Measurements from ENCODE around the gene CCR7.

Gene CCR7

GRCh38 chr17:40560592-40561293 lies 4.5 kb downstream of the CCR7 start:
- peak; percentile 65 to 83 for DNase-seq

DNA sequence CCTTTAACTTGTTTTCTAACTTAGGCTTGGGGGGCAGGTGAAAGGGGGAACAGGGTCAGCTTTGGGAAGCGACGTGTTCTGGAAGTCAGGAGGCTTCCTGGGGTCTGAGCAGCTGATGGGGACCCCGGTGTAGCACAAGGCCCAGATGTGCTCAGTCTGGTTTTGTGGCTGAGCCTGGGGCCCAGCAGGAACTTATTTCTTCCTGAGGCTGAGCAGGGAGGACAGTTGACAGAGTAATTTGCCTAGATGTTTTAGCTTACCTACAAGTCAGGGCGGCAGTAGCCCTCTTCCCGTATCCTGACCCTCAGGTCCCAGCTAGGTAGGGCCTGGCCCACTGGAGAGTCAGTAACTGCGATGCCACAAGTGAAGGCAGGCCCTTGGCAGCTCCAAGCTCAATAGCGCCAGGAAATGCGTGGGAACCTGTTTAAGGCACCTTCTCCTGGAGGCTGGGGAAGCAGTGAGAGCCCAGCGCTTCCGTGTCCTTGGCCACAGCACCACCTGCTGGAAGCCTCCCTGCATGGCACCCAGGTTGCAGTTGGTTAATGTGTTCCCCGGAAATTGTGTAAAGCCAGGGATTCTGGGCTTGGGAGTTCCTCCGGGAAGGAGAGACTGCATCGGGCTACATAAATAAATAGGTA lies 5.2 kb downstream of the CCR7 start:
- DNase-seq = peak; percentile 77 to 79

GRCh38 chr17:40559564-40559916 lies 5.7 kb downstream of the CCR7 start:
- DNase-seq = no peak

GRCh38 chr17:40558890-40559563 lies 6.2 kb downstream of the CCR7 start:
- no peak for DNase-seq

- DNase-seq = no peak
Measured at GRCh38 chr17:40558300-40558889, 6.9 kb downstream of the CCR7 start.

DNA sequence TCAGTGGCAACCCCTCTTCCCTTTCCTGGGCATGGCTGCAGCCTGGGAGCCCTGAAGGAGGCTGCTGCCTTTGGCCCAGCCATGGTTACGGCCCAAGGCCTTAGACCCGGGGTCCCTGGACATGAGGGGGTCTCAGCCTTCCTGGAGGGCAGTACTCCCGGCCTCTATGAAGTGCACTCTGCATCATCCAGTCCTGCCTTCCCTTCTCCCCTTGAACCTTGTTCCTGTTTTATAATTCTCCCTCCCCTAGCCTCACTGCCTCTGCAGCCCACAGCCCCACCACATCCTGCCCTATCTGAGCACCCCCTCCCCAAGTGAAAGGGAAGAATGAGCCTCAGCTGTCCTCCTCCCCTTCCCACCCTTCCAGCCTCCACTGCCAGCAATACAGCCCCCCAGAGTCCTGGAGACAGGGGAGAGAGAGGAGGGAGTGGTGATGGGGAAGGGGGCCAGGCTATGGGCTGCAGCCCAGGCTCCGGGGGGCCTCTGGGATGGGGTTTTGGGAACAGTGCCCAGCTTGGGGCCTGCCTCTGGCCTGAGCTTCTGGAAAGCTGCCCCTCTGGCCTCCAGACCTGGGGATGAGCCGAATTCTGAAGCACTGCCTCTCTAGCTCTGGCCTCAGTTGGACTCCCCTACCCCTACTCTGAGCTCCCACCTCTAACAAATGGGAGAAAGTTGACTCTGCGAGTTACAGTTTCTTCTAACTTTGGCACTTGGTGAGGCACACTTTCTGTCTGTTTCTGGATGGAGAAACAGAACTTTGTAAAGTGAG lies 7.6 kb downstream of the CCR7 start:
- no peak for DNase-seq

DNA sequence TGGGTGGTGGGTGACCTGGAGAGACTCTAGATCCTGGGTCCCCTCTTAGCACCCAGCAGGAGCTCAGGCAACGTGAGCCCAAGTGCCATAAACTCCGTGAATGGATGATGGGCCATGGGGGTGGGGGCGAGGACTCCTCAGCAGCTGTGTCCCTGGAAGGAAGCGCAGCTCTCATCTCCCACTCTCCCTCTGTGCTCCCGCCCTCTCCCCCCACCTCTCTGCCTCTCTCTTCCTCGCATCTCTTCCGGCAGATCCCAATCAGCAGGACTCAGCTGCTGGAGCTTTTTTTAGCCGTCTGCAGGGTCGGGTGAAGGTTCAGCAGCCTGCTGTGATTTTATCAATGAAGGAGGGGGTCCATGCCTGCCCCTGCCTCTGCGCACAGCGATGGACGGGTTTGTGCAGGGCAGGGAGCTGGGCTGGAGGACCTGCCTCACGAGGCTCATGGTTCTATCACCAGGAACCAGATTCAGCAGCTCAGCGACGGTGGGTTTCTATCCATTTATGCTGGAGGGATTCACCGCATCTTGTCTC lies 8.3 kb downstream of the CCR7 start:
- no peak for DNase-seq

GRCh38 chr17:40556198-40556661 lies 9.0 kb downstream of the CCR7 start:
- DNase-seq = no peak

GRCh38 chr17:40555296-40556190 lies 9.7 kb downstream of the CCR7 start:
- no peak for DNase-seq

GRCh38 chr17:40554646-40555295 lies 10.5 kb downstream of the CCR7 start:
- DNase-seq = no peak

DNA sequence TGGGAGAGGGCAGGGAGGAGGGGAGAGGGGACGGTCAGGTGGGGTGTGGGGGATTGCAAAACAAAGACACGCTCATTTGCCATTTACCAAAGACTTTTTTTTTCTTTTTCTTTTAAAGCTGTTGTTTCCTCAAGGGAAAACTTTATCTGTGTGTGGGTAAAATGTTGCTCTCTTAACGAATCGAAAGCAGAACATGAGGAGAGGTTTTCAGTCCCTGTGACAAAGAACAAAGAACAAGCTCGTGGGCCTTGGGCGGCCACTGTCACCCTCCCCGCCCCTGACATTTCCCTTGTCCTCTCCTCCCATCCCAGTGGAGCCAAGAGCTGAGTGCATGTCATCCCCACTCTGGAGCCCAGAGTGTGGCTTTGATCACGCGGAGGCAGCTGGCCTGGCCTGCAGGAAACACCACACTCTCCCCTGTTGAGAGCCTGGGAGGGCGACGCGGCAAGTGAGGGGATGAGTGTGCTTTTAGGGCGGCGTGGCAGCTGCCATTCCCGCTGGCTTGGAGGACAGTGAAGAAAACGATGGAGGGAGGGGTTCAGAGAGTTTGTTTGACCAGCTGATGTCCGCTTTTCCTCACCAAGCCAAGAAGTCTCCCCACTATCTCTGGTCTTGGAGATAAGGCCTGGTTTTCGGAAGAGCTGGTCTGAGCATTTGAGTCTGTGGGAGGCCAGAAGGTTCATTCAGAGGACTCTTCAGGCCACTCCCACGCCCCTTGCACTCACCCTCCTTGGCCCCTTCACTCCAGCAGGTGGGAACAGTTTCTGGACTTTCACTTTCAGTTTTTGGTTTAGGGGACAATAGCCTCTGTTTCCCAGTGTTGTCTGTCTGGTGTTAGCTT lies 11.4 kb downstream of the CCR7 start:
- no peak for DNase-seq

- no peak for DNase-seq
Measured at GRCh38 chr17:40552806-40553693, 12.2 kb downstream of the CCR7 start.

- DNase-seq = no peak
Measured at GRCh38 chr17:40551879-40552768, 13.1 kb downstream of the CCR7 start.

DNA sequence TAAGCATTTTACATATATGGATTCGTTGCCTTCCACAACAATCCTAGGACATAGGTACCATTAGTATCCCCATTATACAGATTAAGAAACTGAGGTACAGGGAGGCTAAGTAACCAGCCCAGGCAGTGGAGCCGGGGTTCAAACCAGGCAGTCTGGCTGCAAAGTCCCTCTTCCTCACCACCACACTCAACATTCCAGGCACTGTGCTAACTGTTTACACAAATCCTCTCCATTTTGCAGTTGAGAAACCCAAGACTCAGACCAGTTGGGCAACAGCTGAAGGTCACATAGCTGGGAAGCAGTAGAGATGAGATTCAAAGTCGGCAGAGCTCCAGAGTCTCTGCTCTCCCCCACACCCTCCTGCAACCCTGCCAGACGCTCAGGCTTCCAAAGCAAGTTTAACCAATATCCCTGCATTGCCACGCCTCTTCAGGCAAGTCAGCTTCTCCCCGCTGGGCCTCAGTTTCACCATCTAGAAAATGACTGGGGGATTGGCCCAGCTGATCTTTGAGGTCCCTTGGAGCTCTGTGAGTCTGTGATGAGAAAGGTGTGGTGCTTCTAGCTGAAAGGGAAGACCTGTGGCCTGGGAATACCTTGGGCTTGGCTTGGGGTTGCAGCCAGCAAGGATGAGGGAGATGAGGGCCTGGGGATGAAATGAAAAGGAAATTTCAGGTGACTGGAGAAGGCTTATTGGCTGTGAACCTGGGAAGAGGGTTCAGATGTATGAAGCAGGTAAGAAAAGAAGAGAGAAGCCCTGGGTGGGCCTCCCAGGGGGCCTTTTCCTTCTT lies 14.0 kb downstream of the CCR7 start:
- DNase-seq = no peak

GRCh38 chr17:40550608-40551007 lies 14.7 kb downstream of the CCR7 start:
- no peak for DNase-seq

GRCh38 chr17:40548982-40549685 lies 16.1 kb downstream of the CCR7 start:
- DNase-seq = no peak

Data from stimulated activated CD4-positive, alpha-beta T cell treated with anti-CD3 and anti-CD28 coated beads, Interleukin-4, amount 100 ng/mL, for 4 hours (primary cell).